Ascending aorta (tissue), 2 donors: ENCODE measurements around the gene C1QL3. TPM values are rescaled to one million over a fixed set of nuclear protein-coding genes. Genes with fewer than 3 reads are reported as not detected.

Experiments used
- DNase-seq, 2 donors: peaks; one replicate each; pipeline ENCODE4 v3.0.0-alpha.2; 2019; ENCODE audit warnings: low spot score in 2 of 2
- H3K27ac ChIP-seq, 2 donors: fragments of 200-600 bp; sonication (generic); one replicate each; pipeline ENCODE4 v1.5.1; 2016 to 2017; ENCODE audit warnings: mild to moderate bottlenecking in 1 of 2
- H3K27me3 ChIP-seq: fragments of 200-600 bp; sonication (generic); one replicate; pipeline ENCODE4 v1.5.1; 2017
- H3K36me3 ChIP-seq, 2 donors: fragments of 200-600 bp; sonication (generic); one replicate each; pipeline ENCODE4 v1.5.1; 2016
- H3K4me1 ChIP-seq, 2 donors: fragments of 200-600 bp; sonication (generic); one replicate each; pipeline ENCODE4 v1.5.1; 2016 to 2017; ENCODE audit warnings: mild to moderate bottlenecking in 1 of 2
- H3K4me3 ChIP-seq, 2 donors: fragments of 200-600 bp; sonication (generic); one replicate each; pipeline ENCODE4 v1.5.1; 2016 to 2017; ENCODE audit warnings: mild to moderate bottlenecking in 1 of 2
- H3K9me3 ChIP-seq, 2 donors: fragments of 200-600 bp; sonication (generic); one replicate each; pipeline ENCODE4 v1.5.1; 2016
- CTCF ChIP-seq, 3 experiments: fragments of 200-600 bp in 2 of 3; fragments of 450-650 bp in 1 of 3; sonication (generic) in 2 of 3; IDR thresholded peaks; one replicate each; pipeline ENCODE4 v1.5.1; 2016 to 2019; ENCODE audit warnings: antibody characterized with exemption in 3 of 3, mild to moderate bottlenecking in 1 of 3, moderate library complexity in 1 of 3
- intact Hi-C: fragments of 100-400 bp; cut with DNase I; formaldehyde crosslinking; loops from one replicate; pipeline ENCODE4 v1.15.1; 2023
- total RNA-seq: library from RNA; depleted of rRNA; stranded (reverse); fragments of >200 nt; gene quantifications from one replicate; pipeline ENCODE4 v1.1.0, GENCODE V29; 2016

C1QL3 gene
- total RNA-seq, 1 donor from 2014 or later, result not detected

GRCh38 chr10:16559236-16559773, 37.6 kb upstream of the C1QL3 start:
- no peak overlapping the region for H3K4me3 ChIP-seq
- DNase-seq, result no peak
- TF ChIP-seq CTCF (IDR thresholded peaks at IDR 0.05), result no peak
- no peak overlapping the region for H3K27ac ChIP-seq
- no peaks in the 10 kb centered on the region for H3K4me1 ChIP-seq
- intact Hi-C loops, result no loop called here
- peaks cover 0 to 14% of the 10 kb centered on the region in 2 donors for H3K9me3 ChIP-seq
- no peaks in the 10 kb centered on the region for H3K27me3 ChIP-seq
- no peaks in the 10 kb centered on the region for H3K36me3 ChIP-seq

GRCh38 chr10:16547973-16548372, 26.3 kb upstream of the C1QL3 start:
- no peaks in the 10 kb centered on the region for H3K36me3 ChIP-seq
- TF ChIP-seq CTCF (IDR thresholded peaks at IDR 0.05), result no peak
- no peaks in the 10 kb centered on the region for H3K9me3 ChIP-seq
- no peak for DNase-seq
- no peak overlapping the region for H3K4me3 ChIP-seq
- intact Hi-C loops, result loop anchor here (10.0 kb wide), 1 partner anchor 1123 kb away; no protein-coding TSS in a partner anchor
- H3K4me1 ChIP-seq, result no peaks in the 10 kb centered on the region
- no peak overlapping the region for H3K27ac ChIP-seq
- H3K27me3 ChIP-seq, result no peaks in the 10 kb centered on the region

GRCh38 chr10:16545116-16545736, 23.5 kb upstream of the C1QL3 start:
- H3K9me3 ChIP-seq, result no peaks in the 10 kb centered on the region
- peak in 2 of 3 experiments; percentile 31 to 50 for TF ChIP-seq CTCF (IDR thresholded peaks at IDR 0.05)
- no peaks in the 10 kb centered on the region for H3K4me1 ChIP-seq
- no peak overlapping the region for H3K4me3 ChIP-seq
- H3K27me3 ChIP-seq, result no peaks in the 10 kb centered on the region
- DNase-seq, result no peak
- intact Hi-C loops, result loop anchor here (10.0 kb wide), 1 partner anchor 1120 kb away; no protein-coding TSS in a partner anchor
- H3K36me3 ChIP-seq, result no peaks in the 10 kb centered on the region
- no peak overlapping the region for H3K27ac ChIP-seq

- intact Hi-C loops, result loop anchor here (10.0 kb wide), 1 partner anchor 1120 kb away; no protein-coding TSS in a partner anchor
- no peaks in the 10 kb centered on the region for H3K36me3 ChIP-seq
- H3K27ac ChIP-seq, result no peak overlapping the region
- no peak for DNase-seq
- no peak for TF ChIP-seq CTCF (IDR thresholded peaks at IDR 0.05)
- H3K9me3 ChIP-seq, result no peaks in the 10 kb centered on the region
- H3K4me1 ChIP-seq, result no peaks in the 10 kb centered on the region
- no peaks in the 10 kb centered on the region for H3K27me3 ChIP-seq
- peak overlapping the region in 1 of 2 donors; percentile 27 for H3K4me3 ChIP-seq
Measured at GRCh38 chr10:16544591-16544990, 22.9 kb upstream of the C1QL3 start.

GRCh38 chr10:16544099-16544498, 22.4 kb upstream of the C1QL3 start:
- intact Hi-C loops, result loop anchor here (10.0 kb wide), 1 partner anchor 1119 kb away; no protein-coding TSS in a partner anchor
- TF ChIP-seq CTCF (IDR thresholded peaks at IDR 0.05), result no peak
- H3K36me3 ChIP-seq, result no peaks in the 10 kb centered on the region
- H3K4me3 ChIP-seq, result no peak overlapping the region
- H3K4me1 ChIP-seq, result no peaks in the 10 kb centered on the region
- H3K27me3 ChIP-seq, result no peaks in the 10 kb centered on the region
- no peaks in the 10 kb centered on the region for H3K9me3 ChIP-seq
- DNase-seq, result no peak
- H3K27ac ChIP-seq, result no peak overlapping the region
